ENCODE results near the gene TMPRSS7. TPM values are rescaled to one million over a fixed set of nuclear protein-coding genes. Genes with fewer than 3 reads are reported as not detected.
A peak's percentile ranks its signal among the peaks of the same experiment; 100 is the strongest.
"Not testable (repeated sequence)": the region's sequence is repeated elsewhere in the genome, so short reads cannot be mapped to it uniquely, and the experiment has no call there.

The TMPRSS7 gene
- total RNA-seq, 1 experiment from 2014 or later: 0.10 TPM

DNA sequence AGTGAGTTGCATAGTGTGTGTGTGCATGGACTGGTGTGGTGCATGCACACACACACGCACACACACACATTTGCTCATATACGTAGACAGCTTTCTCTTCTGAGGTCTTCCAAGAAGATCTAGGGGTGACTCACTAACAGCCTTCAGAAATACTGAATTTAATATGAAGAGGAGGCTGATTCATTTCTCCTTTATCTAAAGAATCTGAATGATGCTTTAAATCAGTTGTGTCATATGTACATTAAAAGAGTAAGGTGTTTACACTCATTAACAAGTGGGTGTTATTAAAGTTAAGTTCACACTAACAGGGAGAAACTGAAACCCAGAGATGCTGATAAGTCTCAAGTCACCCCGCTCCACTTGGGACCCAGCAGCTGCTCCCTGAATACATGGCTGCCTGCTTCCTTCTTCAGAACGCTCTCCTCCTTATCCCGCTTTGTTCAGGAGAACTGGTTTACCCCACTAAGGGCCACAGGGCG, 22.0 kb downstream of the TMPRSS7 start:
- DNase-seq (ENCODE audit: low read depth): peak; percentile 79

DNA sequence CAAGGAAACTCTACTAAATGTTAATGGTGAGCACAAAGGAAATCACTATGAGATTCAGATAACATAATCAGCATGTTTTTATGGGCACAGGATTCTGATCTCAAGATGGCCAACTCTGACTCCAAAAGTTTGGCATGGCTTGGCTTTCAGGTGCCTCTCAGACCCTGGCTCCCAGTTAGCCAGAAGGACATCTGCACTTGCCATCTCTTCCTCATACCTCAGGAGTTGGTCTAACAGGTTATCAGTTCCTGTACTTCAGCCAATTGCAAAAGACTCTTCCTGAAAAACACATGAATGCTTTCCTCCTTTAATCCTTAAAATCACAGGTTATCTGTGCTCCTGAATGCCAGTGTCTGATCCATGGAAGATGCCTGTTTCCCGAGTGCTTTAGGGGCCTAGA, 25.0 kb downstream of the TMPRSS7 start:
- no peak for DNase-seq (ENCODE audit: low read depth)

DNA sequence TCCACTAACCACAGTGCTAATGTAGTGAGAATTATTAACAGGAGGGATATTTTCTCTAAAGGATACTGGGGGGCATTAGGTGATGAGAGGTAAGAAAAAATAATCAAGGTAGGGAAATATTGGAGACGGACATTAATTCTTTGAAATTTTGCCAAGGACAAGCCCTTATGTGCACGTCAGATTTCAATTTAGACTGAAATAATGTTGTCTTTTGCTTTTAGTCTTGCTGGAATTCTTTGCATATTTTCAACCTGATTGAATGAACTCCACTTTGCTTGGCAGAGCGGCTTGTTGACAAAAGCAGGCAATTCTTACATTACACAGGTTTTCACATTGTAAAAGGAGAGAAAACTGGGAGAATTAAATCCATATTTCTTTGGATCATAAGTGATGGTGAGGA, 26.6 kb downstream of the TMPRSS7 start:
- no peak for DNase-seq (ENCODE audit: low read depth)

DNA sequence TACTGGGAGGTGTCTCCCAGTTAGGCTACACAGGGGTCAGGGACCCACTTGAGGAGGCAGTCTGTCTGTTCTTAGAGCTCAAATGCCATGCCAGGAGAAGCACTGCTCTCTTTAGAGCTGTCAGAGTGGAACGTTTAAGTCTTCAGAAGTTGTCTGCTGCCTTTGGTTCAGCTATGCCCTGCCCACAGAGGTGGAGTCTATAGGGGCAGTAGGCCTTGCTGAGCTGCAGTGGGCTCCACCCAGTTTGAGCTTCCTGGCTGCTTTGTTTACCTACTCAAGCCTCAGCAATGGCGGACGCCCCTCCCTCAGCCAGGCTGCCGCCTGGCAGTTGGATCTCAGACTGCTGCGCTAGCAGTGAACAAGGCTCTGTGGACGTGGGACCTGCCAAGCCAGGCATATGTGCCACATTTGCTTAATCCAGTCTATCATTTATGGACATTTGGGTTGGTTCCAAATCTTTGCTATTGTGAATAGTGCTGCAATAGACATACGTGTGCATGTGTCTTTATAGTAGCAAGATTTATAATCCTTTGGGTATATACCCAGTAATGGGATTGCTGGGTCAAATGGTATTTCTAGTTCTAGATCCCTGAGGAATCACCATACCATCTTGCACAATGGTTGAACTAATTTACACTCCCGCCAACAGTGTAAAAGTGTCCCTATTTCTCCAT, 38.0 kb downstream of the TMPRSS7 start:
- not testable (repeated sequence) for DNase-seq (ENCODE audit: low read depth)

DNA sequence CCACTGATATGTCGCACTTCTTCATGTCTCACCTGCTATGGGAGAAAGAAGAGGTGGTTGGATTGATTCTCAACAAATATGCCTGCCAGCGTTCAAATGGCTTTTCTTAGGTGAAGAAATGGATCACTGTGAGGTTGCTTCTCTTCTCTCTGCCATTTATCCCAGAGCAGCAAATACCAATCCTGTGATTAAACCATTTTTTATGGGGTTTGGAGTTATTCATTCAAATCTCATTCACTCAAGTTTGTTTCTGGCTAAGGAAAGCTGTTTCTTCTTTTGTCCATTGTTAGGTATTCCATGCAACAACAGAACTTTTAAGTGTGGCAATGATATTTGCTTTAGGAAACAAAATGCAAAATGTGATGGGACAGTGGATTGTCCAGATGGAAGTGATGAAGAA, 39.5 kb downstream of the TMPRSS7 start:
- peak; percentile 38 for DNase-seq (ENCODE audit: low read depth)

DNA sequence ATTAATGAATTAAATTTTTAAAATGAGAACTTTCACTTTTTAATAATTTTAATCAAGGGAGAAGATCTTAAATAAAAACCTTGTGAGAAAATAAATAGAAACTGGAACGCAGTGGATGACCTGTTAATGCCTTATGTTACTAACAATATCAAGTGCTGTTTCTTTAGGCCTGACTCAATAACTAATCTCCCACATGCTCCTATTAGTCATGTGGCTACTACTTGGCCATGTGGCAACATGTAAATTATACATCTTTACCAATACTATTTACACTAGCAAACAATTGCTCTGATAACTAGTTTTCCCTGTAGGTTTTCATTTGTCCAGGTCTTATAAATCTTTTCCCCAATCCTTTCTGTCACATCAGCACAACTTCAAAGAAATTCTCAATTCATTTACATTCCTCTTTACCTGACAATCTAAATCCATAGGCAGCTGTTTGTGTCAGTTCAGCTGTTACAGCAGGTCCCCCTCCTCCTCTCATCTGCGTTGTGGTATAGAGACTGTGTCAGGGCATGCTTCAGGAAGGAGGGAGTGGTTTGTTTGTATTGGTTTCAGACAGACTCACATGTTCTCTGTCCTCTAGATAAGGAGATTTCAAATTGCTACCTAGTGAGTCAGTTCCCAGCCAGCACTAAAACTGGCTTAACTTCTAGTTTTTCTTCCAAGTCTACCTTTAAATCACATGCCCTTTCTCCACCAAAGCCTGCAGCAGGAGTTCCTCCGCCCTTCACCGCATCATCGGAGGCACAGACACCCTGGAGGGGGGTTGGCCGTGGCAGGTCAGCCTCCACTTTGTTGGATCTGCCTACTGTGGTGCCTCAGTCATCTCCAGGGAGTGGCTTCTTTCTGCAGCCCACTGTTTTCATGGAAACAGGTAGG, 40.3 kb downstream of the TMPRSS7 start:
- DNase-seq (ENCODE audit: low read depth): peak; percentile 100

DNA sequence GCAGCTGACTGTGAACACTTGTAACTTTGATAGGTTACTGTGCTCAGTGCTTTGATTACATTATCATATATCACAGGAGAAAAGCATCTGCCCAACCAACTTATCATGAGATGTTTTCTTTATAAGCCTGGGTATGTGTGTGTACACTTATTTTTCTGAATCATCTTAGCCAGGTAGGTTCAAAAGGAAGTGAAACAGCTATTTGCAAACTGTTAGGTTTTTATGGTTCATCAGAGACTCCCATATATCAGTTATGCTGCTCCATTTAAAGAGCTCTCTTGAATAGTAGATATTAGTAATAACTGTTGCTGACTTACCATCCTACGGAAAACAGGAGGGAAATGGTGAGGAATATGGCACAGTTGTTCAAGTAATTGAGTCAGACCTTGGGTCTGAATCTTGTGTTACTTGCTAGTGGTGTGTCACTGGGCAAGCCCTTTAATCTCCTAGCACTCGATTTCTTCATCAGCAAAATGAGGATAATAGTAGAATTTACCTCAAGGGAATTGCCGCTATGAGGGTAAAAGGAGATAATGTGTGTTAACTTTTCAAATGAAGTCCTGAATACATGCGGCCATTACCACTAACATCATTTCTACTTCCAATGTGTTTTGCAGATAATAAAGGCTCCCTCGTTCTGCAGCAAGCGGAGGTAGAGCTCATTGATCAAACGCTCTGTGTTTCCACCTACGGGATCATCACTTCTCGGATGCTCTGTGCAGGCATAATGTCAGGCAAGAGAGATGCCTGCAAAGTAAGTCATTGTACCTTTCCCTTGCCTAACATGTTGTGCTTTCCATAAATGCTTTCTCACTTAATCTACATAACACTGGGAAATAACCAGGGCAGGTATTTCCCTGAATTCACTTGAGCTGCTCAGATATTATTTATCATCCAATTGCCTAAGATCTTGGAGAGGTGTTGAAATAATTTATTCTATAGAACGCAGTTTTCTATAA, 43.9 kb downstream of the TMPRSS7 start:
- DNase-seq (ENCODE audit: low read depth): no peak

DNA sequence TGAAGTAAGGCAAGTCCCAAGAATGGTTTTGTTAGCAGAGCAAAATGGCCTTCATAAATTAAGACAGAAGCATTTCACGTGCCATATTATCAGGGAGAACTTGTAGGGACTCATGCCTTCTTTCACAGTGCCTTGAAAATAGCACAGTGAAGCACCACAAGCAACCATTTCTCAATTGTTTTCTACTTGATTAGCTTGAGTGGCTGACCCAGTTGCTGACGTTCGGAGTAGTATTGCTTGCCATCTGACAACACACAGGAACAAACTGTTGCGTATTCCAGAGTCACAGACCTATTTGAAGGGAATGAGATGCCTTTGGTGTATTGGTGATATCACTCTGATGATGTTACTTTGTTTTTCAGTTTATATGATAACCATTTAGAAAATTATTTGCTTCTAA, 48.7 kb downstream of the TMPRSS7 start:
- DNase-seq (ENCODE audit: low read depth): no peak

DNA sequence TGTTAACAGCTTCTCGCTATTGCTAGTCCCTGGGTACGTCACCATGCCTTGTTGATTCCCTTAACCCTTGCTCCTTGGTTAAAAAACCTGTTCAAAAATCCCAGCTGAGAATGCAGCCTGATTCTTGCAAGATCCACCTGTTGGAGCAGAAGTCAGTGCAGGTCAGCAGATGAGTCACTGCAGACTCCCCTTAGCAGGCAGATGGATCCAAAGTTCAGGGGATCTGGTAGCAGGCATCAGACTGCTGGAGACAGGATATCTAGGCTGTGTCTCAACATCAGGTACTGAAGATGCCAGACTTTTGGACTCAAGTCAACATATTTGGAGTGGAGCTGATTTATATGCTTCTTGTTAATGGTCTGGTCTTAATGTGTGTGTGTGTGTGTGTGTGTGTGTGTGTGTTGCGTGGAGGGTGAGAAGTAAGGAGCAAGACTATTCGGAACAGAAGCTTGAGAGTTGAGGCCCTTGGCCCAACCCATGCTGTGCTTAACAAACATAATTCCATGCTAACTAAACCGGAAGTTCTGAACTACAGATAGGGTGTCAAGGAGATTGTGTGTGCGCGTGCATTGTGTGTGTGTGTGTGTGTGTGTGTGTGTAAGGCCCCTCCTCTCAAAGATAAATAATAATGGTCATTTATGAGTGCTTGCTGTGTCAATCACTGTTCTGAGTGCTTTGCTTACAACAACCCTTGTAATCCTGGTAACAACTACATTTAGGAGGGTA, 50.6 kb downstream of the TMPRSS7 start:
- DNase-seq (ENCODE audit: low read depth): no peak

DNA sequence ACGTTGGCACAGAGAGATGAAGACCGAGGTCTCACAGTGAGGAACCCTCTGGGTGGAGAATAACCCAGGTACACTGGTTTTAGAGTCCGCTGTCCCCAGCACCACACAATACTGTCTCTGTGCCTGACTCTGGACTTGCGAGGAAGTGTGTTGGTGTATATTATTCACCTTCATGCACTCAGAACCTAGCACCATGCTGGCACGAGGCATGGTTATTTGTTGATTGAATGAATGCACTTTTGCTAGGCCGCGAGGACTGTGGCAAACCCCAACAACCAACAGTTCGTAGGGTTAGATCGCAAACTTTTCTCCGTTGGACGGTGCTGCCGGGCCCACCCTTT, 51.2 kb downstream of the TMPRSS7 start:
- DNase-seq (ENCODE audit: low read depth): no peak

DNA sequence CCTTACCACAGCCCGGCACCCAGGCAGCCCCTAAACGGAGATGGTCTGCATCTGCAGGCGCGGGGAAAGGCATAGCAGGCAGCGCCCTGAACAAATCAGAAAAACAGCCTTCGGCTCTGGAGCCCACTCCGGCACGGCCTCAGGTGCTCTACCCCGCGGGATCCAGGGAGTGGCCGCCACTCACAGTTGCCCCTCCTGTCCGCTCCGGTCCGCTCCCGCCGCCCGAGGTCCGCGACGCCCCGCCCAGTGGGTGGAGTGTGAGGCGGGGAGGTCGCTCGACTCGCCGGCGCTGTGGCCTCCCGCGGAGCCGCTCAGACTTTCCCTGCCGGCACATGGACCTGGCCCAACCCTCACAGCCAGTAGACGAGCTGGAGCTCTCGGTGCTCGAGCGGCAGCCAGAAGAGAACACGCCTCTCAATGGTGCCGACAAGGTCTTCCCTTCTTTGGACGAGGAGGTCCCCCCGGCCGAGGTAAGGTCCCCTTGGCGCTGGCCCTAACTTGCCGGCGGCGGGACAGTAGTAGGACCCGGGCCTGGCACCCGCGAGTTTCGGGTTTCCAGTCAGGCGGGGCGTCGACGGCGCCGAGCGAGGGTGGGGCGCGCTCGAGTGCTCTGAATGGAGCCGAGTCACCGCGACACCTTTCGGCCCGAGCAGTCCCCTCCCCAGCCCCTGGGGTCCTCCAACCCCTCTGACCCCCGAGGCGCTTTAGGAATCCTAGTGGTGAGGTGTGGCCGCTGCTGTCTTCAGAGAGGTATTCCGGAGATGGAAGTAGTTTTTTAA, 51.7 kb downstream of the TMPRSS7 start, which contains the start of gene C3orf52:
TSS of gene C3orf52 (plus strand) at position 314 of the 779 bp plus-strand sequence. CDS start at position 333, 19 bp downstream.
- DNase-seq (ENCODE audit: low read depth): peak; percentile 93

DNA sequence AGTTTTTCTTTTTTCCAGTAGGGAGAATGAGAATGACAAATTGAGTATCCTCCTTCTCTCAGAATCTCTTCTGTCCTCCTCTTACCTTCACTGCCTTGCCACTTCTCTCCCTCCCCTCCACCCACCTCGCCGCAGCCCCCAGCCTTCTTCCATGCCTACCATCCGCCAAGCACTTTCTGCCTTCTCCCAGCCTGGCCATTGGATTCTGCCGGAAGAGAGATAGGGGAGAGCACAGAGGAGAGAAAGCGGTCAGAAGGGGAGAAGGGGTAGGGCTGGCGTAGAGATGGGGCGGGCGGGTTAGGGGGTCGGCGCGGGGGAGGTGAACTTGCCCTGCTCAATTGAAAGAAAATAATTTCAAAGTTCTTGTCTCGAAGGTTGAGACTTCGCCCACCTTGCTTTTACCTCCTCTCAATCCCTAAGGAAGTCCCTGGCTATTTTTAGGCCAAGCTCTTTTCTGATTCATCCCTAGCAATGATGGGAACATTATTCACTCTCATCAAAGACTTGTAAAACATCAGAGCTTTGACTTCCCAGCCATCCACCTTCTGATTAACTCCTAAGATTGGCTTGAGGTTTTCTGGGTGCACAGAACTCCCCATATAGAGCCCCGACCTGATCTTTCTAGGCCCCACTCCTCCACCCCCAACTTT, 52.5 kb downstream of the TMPRSS7 start:
- DNase-seq (ENCODE audit: low read depth): peak; percentile 82

DNA sequence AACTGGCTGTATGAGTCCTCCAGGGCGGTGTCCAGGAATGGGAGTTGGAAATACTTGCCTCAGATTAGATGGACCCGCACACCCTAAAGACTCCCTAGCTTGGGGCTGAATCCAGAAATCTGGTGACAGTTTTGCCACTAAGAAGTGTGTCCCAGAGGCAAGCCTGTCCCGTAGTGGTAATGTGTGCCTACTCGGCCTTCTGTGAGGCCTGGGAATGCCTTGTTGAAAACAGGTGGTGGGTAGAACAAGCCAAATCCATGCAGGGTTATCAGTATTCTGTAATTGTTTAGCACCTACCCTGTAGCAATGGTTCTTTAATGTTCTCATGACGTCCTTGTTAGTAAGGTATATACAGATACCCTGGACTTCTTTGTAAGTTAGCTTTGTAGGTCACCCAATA, 53.2 kb downstream of the TMPRSS7 start:
- no peak for DNase-seq (ENCODE audit: low read depth)

DNA sequence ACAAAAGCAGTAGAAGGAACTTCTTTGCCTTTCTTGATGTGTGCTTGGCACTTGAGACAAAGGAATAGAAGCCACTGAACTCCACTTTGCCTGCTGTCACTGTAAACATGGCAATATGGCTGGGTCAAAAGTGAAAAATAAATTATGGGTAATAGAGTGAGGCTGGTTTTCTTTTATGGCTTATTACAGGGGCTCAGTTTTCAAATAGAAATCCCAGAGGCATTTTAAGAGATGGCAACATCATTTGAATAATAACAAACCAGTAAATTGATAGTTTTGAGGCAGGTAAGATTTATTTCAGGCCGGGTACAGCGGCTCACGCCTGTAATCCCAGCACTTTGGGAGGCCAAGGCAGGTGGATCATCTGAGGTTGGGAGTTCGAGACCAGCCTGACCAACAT, 54.4 kb downstream of the TMPRSS7 start:
- no peak for DNase-seq (ENCODE audit: low read depth)

DNA sequence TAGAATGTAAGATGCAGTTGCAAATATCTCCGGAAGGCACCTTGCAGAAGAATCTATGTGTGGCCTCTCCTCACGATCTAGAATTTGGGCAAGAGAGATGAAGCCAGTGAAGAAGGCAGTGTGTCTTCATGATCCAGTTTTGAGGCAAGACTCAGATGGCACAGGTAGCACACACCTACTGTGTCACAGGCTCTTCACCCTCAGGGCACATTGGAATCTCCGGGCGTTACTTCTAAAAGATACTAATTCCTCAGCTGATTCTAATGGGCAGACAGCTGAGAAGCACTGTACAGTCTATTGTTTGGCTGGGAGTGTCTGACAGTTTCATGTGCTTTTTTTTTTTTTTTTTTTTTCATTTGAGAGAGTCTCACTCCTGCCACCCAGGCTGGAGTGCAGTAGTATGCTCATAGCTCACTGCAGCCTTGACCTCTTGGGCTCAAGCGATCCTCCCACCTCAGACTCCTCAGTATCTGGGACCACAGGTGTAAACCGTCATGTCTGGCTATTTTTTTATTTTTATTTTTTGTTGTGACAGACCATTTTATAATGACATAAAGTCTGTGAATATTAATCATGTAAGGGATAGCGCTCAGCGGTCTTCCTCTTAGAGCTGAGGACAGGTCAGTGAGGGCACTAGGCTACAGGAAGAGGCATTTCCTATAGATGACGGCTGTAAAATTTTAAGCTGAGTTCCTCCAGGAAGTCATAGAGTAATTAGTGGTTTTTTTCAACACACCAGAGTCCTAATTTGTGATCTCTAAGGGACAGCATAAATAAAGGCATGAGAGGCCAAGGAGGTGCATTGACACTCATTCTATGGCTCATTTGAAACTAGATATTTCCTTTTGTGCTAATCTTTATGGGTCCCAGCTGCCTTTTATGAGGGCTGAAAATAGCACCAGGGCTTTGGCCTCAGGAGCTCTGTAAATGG, 55.7 kb downstream of the TMPRSS7 start:
- DNase-seq (ENCODE audit: low read depth): no peak

DNA sequence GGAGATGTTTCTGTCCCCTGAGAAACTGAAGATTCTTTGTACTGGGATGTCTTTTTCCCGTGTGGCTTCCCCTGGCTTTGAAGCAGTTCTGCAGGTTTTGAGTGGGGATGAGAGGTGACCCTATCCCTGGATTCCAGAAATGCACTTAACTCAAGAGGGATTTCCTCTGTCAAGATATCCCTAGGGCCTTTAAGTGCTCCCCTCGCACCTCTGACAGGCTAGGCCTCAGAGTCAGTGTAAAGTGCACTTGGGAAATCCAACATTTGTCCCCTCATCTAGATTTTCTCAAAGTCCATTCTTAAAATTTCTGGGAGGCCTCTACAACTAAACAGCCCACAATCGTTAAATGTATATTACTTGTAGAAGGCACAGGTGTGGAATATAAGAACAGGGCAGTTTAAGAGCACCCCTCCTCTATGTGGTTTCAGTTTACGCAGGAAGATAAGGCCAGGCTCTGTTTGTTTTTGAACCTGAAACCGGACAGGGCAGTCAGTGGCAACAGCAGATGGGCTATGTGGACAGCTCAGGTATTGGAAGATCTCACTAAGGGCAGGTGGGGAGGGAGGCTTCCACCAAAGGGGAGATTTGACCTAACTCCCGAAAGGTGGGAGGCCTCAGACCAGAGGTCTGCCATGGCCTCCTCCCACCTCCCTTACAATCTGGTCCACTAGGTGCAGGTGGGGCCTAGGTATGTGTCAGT, 56.5 kb downstream of the TMPRSS7 start:
- no peak for DNase-seq (ENCODE audit: low read depth)

DNA sequence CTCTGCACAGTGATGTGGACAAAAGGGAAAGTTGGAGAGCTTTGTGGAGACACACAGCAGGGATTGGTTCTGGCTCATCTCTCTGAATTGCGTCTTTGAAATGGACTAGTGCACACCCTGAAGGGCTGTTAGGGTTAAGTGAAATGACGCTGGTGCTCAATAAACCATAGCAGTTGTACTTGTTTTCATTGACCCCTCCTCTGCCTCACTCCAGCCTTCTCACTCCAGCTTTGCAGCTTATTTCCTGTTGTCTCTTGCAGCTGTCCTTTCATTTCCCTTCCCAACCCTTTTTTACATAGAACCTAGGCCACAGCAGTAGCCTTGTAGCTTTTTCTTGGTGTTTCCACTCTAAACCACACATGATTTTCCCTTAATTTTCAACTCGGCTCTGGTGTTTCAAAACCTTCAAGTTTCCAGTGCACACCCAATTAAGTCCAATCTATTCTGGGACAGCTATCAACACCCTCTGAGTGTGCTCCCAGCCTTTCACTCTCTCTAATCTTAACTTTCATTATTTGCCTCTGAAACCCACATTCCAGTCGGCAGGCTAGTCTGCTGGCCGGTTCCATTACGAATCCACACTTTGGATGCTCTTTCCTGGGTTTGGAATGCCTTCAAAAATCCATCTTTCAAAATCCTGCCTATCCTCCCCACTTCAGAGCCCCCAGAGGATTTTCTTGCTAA, 58.1 kb downstream of the TMPRSS7 start:
- no peak for DNase-seq (ENCODE audit: low read depth)

Data from HT1080 (cell line).